GM23338 (cell line): ENCODE measurements around the gene ABCA6. TPM values are rescaled to one million over a fixed set of nuclear protein-coding genes. Genes with fewer than 3 reads are reported as not detected.

Experiments
- ATAC-seq: fragments of 200-7000 bp; cut with Tn5 transposase; 3 replicates; pipeline ENCODE4 v1.9.1; 2020
- DNase-seq: peaks from one replicate; pipeline ENCODE4 v3.0.0-alpha.2; 2015; ENCODE audit warnings: low spot score
- H2AFZ ChIP-seq: fragments of 200-600 bp; sonication (generic); 2 replicates; pipeline ENCODE4 v1.8.0; 2016; ENCODE audit warnings: antibody characterized with exemption, mild to moderate bottlenecking, moderate library complexity
- H3F3A ChIP-seq: fragments of 200-600 bp; sonication (generic); replicated peaks from 2 replicates; pipeline ENCODE4 v1.8.0; 2017; ENCODE audit warnings: antibody characterized with exemption, mixed run types, low read depth
- H3K27ac ChIP-seq: fragments of 200-600 bp; sonication (generic); 2 replicates; pipeline ENCODE4 v1.6.1; 2016; ENCODE audit warnings: low read depth
- H3K27me3 ChIP-seq: fragments of 200-600 bp; sonication (generic); 2 replicates; pipeline ENCODE4 v1.8.0; 2016; ENCODE audit warnings: mild to moderate bottlenecking, mixed run types, moderate library complexity; ENCODE audit not compliant: insufficient read depth
- H3K36me3 ChIP-seq: fragments of 200-600 bp; sonication (generic); 2 replicates; pipeline ENCODE4 v1.8.0; 2016; ENCODE audit warnings: mild to moderate bottlenecking; ENCODE audit not compliant: insufficient read depth
- H3K4me1 ChIP-seq: fragments of 200-600 bp; sonication (generic); 2 replicates; pipeline ENCODE4 v1.8.0; 2016; ENCODE audit warnings: mild to moderate bottlenecking, moderate library complexity; ENCODE audit not compliant: insufficient read depth
- H3K4me2 ChIP-seq: fragments of 200-600 bp; sonication (generic); 2 replicates; pipeline ENCODE4 v1.7.1; 2017; ENCODE audit warnings: mixed run types
- H3K4me3 ChIP-seq: fragments of 200-600 bp; sonication (generic); 2 replicates; pipeline ENCODE4 v1.6.1; 2016; ENCODE audit warnings: mixed run types
- H3K79me2 ChIP-seq: fragments of 200-600 bp; sonication (generic); replicated peaks from 2 replicates; pipeline ENCODE4 v1.8.0; 2017; ENCODE audit warnings: mild to moderate bottlenecking; ENCODE audit not compliant: insufficient read depth
- H3K9me2 ChIP-seq: fragments of 200-600 bp; sonication (generic); 2 replicates; pipeline ENCODE4 v1.8.0; 2017; ENCODE audit not compliant: insufficient read depth
- H4K20me1 ChIP-seq: fragments of 200-600 bp; sonication (generic); replicated peaks from 2 replicates; pipeline ENCODE4 v1.8.0; 2017; ENCODE audit warnings: mild to moderate bottlenecking; ENCODE audit not compliant: insufficient read depth
- H3K27ac Mint-ChIP-seq: 2 replicates; pipeline ENCODE4 v1.8.0; 2020; ENCODE audit warnings: inconsistent platforms, mild to moderate bottlenecking, moderate library complexity, mixed read lengths
- H3K27me3 Mint-ChIP-seq: 3 replicates; pipeline ENCODE4 v1.8.0; 2022; ENCODE audit warnings: low read depth, mild to moderate bottlenecking, moderate library complexity, mixed read lengths, inconsistent platforms; ENCODE audit not compliant: insufficient read depth, poor library complexity
- H3K36me3 Mint-ChIP-seq: 3 replicates; pipeline ENCODE4 v1.8.0; 2021; ENCODE audit warnings: low read depth, mild to moderate bottlenecking, inconsistent platforms, moderate library complexity, mixed read lengths
- H3K4me1 Mint-ChIP-seq: 3 replicates; pipeline ENCODE4 v1.8.0; 2020; ENCODE audit warnings: mild to moderate bottlenecking, inconsistent platforms, mixed read lengths
- H3K4me3 Mint-ChIP-seq: 3 replicates; pipeline ENCODE4 v1.8.0; 2021; ENCODE audit warnings: moderate library complexity, mild to moderate bottlenecking, inconsistent platforms, mixed read lengths
- H3K9me3 Mint-ChIP-seq: 3 replicates; pipeline ENCODE4 v1.8.0; 2020; ENCODE audit warnings: moderate library complexity, mild to moderate bottlenecking, inconsistent platforms, mixed read lengths
- CREB1 ChIP-seq: fragments of 250-450 bp; sonication (Bioruptor Pico); IDR thresholded peaks from 2 replicates; pipeline ENCODE4 v1.5.0; 2020; ENCODE audit warnings: low read depth, mild to moderate bottlenecking, moderate library complexity
- EZH2 ChIP-seq: fragments of 200-600 bp; sonication (generic); IDR thresholded peaks from one replicate; pipeline ENCODE4 v1.8.0; 2017; ENCODE audit warnings: antibody characterized with exemption, mild to moderate bottlenecking, low read depth; ENCODE audit not compliant: unreplicated experiment
- EZH2phosphoT487 ChIP-seq: fragments of 200-600 bp; sonication (generic); IDR thresholded peaks from one replicate; pipeline ENCODE4 v1.8.1; 2018; ENCODE audit warnings: antibody characterized with exemption; ENCODE audit not compliant: unreplicated experiment
- JUNB ChIP-seq: IDR thresholded peaks from one replicate; pipeline ENCODE4 v1.6.1; 2016; ENCODE audit warnings: antibody characterized with exemption; ENCODE audit not compliant: unreplicated experiment
- NANOG ChIP-seq: IDR thresholded peaks from 2 replicates; pipeline ENCODE4 v1.6.1; 2016; ENCODE audit warnings: antibody characterized with exemption, borderline replicate concordance
- POLR2AphosphoS5 ChIP-seq: IDR thresholded peaks from 2 replicates; pipeline ENCODE4 v1.6.1; 2016; ENCODE audit warnings: antibody characterized with exemption, low read depth
- STAT1 ChIP-seq: IDR thresholded peaks from one replicate; pipeline ENCODE4 v1.6.1; 2016; ENCODE audit warnings: antibody characterized with exemption; ENCODE audit not compliant: unreplicated experiment
- ZNF114 ChIP-seq: fragments of 250-450 bp; sonication (Bioruptor Pico); IDR thresholded peaks from 2 replicates; pipeline ENCODE4 v1.5.0; 2020; ENCODE audit warnings: mild to moderate bottlenecking, moderate library complexity
- ZNF331 ChIP-seq: fragments of 250-450 bp; sonication (Bioruptor Pico); IDR thresholded peaks from 2 replicates; pipeline ENCODE4 v1.5.0; 2020; ENCODE audit warnings: low read depth, mild to moderate bottlenecking, moderate library complexity
- ZNF462 ChIP-seq: fragments of 250-450 bp; sonication (Bioruptor Pico); IDR thresholded peaks from 2 replicates; pipeline ENCODE4 v1.5.0; 2020; ENCODE audit warnings: mild to moderate bottlenecking, moderate library complexity
- polyA plus RNA-seq: library from polyadenylated mRNA; unstranded; fragments of >200 nt; fragmentation: Nextera tagmentation; extraction: Ambion mirVana; gene quantifications from 2 replicates; pipeline ENCODE4 v1.2.1, GENCODE V29; 2016
- total RNA-seq: library from RNA; depleted of rRNA; stranded (reverse); fragments of >200 nt; shearing (Covaris generic); gene quantifications from 2 replicates; pipeline ENCODE4 v1.2.3, GENCODE V29; 2014
- TF ChIP-seq, protein P1 (sequence below), 2 experiments: fragments of 200-600 bp in 1 of 2; sonication (generic) in 1 of 2; conservative IDR thresholded peaks; 2 replicates each; pipeline versions ENCODE4 v1.5.1 to v1.6.1; 2016 to 2017; ENCODE audit warnings: antibody characterized with exemption in 2 of 2, low read depth in 2 of 2, mild to moderate bottlenecking in 2 of 2, moderate library complexity in 1 of 2
- TF ChIP-seq, protein P2 (sequence below): IDR thresholded peaks from one replicate; pipeline ENCODE4 v1.6.1; 2018; ENCODE audit warnings: antibody characterized with exemption; ENCODE audit not compliant: unreplicated experiment
- TF ChIP-seq, protein P3 (sequence below): IDR thresholded peaks from 2 replicates; pipeline ENCODE4 v1.6.1; 2016; ENCODE audit warnings: antibody characterized with exemption

Gene ABCA6
- total and polyA plus RNA-seq, 2 experiments from 2014 or later, result not detected

GRCh38 chr17:69059458-69060175 is 82.1 kb downstream of the ABCA6 start:
- no peak overlapping the region for H3K27ac ChIP-seq

More at GRCh38 chr17:69059458-69060175, 82.1 kb downstream of the ABCA6 start:
- no peaks in the 10 kb centered on the region for H3K27me3 ChIP-seq
- H3F3A ChIP-seq, result no peaks in the 10 kb centered on the region
- TF ChIP-seq ZNF462 (no peak), EZH2phosphoT487 (no peak), POLR2AphosphoS5 (no peak), CREB1 (CRISPR knock-in tag) (no peak), NANOG (no peak), ZNF114 (CRISPR knock-in tag) (no peak), EZH2 (no peak), ZNF331 (CRISPR knock-in tag) (no peak), STAT1 (no peak), JUNB (no peak)
- TF ChIP-seq, protein P1, sequence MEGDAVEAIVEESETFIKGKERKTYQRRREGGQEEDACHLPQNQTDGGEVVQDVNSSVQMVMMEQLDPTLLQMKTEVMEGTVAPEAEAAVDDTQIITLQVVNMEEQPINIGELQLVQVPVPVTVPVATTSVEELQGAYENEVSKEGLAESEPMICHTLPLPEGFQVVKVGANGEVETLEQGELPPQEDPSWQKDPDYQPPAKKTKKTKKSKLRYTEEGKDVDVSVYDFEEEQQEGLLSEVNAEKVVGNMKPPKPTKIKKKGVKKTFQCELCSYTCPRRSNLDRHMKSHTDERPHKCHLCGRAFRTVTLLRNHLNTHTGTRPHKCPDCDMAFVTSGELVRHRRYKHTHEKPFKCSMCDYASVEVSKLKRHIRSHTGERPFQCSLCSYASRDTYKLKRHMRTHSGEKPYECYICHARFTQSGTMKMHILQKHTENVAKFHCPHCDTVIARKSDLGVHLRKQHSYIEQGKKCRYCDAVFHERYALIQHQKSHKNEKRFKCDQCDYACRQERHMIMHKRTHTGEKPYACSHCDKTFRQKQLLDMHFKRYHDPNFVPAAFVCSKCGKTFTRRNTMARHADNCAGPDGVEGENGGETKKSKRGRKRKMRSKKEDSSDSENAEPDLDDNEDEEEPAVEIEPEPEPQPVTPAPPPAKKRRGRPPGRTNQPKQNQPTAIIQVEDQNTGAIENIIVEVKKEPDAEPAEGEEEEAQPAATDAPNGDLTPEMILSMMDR (conservative IDR thresholded peaks at IDR 0.05; ENCODE audit: low read depth in 2 of 2), result no peak
- TF ChIP-seq, protein P2, sequence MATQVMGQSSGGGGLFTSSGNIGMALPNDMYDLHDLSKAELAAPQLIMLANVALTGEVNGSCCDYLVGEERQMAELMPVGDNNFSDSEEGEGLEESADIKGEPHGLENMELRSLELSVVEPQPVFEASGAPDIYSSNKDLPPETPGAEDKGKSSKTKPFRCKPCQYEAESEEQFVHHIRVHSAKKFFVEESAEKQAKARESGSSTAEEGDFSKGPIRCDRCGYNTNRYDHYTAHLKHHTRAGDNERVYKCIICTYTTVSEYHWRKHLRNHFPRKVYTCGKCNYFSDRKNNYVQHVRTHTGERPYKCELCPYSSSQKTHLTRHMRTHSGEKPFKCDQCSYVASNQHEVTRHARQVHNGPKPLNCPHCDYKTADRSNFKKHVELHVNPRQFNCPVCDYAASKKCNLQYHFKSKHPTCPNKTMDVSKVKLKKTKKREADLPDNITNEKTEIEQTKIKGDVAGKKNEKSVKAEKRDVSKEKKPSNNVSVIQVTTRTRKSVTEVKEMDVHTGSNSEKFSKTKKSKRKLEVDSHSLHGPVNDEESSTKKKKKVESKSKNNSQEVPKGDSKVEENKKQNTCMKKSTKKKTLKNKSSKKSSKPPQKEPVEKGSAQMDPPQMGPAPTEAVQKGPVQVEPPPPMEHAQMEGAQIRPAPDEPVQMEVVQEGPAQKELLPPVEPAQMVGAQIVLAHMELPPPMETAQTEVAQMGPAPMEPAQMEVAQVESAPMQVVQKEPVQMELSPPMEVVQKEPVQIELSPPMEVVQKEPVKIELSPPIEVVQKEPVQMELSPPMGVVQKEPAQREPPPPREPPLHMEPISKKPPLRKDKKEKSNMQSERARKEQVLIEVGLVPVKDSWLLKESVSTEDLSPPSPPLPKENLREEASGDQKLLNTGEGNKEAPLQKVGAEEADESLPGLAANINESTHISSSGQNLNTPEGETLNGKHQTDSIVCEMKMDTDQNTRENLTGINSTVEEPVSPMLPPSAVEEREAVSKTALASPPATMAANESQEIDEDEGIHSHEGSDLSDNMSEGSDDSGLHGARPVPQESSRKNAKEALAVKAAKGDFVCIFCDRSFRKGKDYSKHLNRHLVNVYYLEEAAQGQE, result no peak
- TF ChIP-seq, protein P3, sequence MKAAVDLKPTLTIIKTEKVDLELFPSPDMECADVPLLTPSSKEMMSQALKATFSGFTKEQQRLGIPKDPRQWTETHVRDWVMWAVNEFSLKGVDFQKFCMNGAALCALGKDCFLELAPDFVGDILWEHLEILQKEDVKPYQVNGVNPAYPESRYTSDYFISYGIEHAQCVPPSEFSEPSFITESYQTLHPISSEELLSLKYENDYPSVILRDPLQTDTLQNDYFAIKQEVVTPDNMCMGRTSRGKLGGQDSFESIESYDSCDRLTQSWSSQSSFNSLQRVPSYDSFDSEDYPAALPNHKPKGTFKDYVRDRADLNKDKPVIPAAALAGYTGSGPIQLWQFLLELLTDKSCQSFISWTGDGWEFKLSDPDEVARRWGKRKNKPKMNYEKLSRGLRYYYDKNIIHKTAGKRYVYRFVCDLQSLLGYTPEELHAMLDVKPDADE, result no peak
- Mint-ChIP-seq H3K4me3 (no peak overlapping the region), H3K4me1 (peaks cover 5% of the 10 kb centered on the region; the same call in 2 of the 3 replicates), H3K27ac (no peak overlapping the region), H3K27me3 (no peaks in the 10 kb centered on the region), H3K9me3 (no peaks in the 10 kb centered on the region), H3K36me3 (no peaks in the 10 kb centered on the region)
- H3K9me2 ChIP-seq, result no peaks in the 10 kb centered on the region
- no peaks in the 10 kb centered on the region for H3K36me3 ChIP-seq
- ATAC-seq, result no peak
- no peaks in the 10 kb centered on the region for H3K4me1 ChIP-seq
- no peaks in the 10 kb centered on the region for H3K79me2 ChIP-seq
- no peak overlapping the region for H2AFZ ChIP-seq
- H3K4me2 ChIP-seq, result no peak overlapping the region
- H3K4me3 ChIP-seq, result no peak overlapping the region
- H4K20me1 ChIP-seq, result no peaks in the 10 kb centered on the region
- no peak for DNase-seq
